ENCODE results near the gene VDAC2.

DNA sequence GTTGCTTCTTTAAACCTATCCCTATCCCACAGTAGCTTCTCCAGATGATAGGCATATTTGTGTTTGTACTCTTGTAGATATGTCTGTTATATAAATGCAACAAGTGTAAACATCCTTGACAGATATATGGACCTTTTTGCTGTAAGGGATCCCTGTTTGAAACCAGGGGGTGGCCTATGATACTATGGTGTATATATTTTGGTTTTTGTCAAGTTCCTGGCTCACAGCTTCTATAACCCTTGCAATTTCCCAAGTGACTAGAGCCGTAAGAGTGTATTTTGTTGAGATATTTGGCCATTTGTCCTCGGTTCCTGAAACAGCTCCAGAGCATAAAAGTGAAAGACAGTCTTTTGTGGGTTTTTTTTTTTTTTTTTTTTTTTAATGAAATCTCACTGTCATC lies 15.5 kb downstream of the VDAC2 start:
- TF ChIP-seq, protein P1, sequence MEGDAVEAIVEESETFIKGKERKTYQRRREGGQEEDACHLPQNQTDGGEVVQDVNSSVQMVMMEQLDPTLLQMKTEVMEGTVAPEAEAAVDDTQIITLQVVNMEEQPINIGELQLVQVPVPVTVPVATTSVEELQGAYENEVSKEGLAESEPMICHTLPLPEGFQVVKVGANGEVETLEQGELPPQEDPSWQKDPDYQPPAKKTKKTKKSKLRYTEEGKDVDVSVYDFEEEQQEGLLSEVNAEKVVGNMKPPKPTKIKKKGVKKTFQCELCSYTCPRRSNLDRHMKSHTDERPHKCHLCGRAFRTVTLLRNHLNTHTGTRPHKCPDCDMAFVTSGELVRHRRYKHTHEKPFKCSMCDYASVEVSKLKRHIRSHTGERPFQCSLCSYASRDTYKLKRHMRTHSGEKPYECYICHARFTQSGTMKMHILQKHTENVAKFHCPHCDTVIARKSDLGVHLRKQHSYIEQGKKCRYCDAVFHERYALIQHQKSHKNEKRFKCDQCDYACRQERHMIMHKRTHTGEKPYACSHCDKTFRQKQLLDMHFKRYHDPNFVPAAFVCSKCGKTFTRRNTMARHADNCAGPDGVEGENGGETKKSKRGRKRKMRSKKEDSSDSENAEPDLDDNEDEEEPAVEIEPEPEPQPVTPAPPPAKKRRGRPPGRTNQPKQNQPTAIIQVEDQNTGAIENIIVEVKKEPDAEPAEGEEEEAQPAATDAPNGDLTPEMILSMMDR (IDR thresholded peaks at IDR 0.05; ENCODE audit: poor library complexity, severe bottlenecking) = no peak
- TF ChIP-seq POLR2AphosphoS5 (IDR thresholded peaks at IDR 0.05) = no peak
- TF ChIP-seq, protein P2, sequence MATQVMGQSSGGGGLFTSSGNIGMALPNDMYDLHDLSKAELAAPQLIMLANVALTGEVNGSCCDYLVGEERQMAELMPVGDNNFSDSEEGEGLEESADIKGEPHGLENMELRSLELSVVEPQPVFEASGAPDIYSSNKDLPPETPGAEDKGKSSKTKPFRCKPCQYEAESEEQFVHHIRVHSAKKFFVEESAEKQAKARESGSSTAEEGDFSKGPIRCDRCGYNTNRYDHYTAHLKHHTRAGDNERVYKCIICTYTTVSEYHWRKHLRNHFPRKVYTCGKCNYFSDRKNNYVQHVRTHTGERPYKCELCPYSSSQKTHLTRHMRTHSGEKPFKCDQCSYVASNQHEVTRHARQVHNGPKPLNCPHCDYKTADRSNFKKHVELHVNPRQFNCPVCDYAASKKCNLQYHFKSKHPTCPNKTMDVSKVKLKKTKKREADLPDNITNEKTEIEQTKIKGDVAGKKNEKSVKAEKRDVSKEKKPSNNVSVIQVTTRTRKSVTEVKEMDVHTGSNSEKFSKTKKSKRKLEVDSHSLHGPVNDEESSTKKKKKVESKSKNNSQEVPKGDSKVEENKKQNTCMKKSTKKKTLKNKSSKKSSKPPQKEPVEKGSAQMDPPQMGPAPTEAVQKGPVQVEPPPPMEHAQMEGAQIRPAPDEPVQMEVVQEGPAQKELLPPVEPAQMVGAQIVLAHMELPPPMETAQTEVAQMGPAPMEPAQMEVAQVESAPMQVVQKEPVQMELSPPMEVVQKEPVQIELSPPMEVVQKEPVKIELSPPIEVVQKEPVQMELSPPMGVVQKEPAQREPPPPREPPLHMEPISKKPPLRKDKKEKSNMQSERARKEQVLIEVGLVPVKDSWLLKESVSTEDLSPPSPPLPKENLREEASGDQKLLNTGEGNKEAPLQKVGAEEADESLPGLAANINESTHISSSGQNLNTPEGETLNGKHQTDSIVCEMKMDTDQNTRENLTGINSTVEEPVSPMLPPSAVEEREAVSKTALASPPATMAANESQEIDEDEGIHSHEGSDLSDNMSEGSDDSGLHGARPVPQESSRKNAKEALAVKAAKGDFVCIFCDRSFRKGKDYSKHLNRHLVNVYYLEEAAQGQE (IDR thresholded peaks at IDR 0.05; ENCODE audit: borderline replicate concordance) = no peak
- TF ChIP-seq RAD21 (conservative IDR thresholded peaks at IDR 0.05) = no peak
- no peak for TF ChIP-seq TAF1 (IDR thresholded peaks at IDR 0.05; ENCODE audit: low read depth)
- no peak for TF ChIP-seq EZH2 (IDR thresholded peaks at IDR 0.05; ENCODE audit: borderline replicate concordance, insufficient read depth, low read length, poor library complexity, severe bottlenecking)

All from neural cell (in vitro differentiated cells).